RWPE1 (cell line): ENCODE measurements around the gene BRPF1.

Source experiments
- CTCF ChIA-PET: fragments of 350-600 bp; sonication (Branson Sonifier 250); formaldehyde crosslinking; extraction: SDS; loops from one replicate; lab custom pipeline; 2021; lab: Yijun Ruan, JAX
- POLR2A ChIA-PET: fragments of 400-600 bp; formaldehyde crosslinking; extraction: SDS; loops from one replicate; lab custom pipeline; 2020; ENCODE audit warnings: antibody characterized with exemption; ENCODE audit not compliant: low non-redundant PET; lab: Yijun Ruan, JAX
- DNase-seq: peaks from one replicate; pipeline ENCODE4 v3.0.0; 2012; ENCODE audit warnings: low spot score
- H3K27ac ChIP-seq: fragments of 450-650 bp; 2 replicates; pipeline ENCODE4 v1.5.1; 2017
- CTCF ChIP-seq: fragments of 450-650 bp; conservative IDR thresholded peaks from 2 replicates; pipeline ENCODE4 v1.5.1; 2017; ENCODE audit warnings: low read depth, mild to moderate bottlenecking

Gene BRPF1

GRCh38 chr3:9781978-9782603, 50.6 kb downstream of the BRPF1 start:
- POLR2A ChIA-PET = no interaction called here
- no peak for DNase-seq
- CTCF ChIA-PET = interaction anchor here (0.8 kb wide), 1 partner anchor 1234 kb away, joined by 5 read pairs; no protein-coding TSS in a partner anchor
- TF ChIP-seq CTCF = no peak
- H3K27ac ChIP-seq = peak overlapping the region; percentile 17

DNA sequence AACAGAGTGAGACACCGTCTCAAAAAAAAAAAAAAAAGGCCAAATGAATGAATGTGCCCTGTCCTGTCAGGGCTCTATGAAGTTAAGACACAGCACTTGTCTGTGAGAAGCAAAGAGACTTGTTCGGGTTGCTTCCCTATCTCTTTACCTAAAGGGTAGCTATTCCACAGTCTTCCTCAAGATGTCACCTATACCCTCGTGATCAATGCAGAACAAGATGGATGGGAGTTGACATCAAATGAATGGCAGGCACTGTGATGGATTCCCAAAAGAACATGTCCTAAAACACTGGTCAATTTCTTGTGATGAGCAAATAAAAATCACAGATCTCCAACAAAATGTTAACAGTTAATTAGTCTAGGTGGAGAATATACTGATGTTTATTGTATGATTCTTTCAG, 51.2 kb downstream of the BRPF1 start:
- no peak overlapping the region; the same call in 1 of the 2 replicates for H3K27ac ChIP-seq
- CTCF ChIA-PET = interaction anchor here (0.6 to 0.8 kb wide), 2 partner anchors 811 to 1233 kb away, joined by 3 to 5 read pairs; no protein-coding TSS in a partner anchor
- no peak for DNase-seq
- TF ChIP-seq CTCF = peak; percentile 48
- POLR2A ChIA-PET = no interaction called here

GRCh38 chr3:9783954-9784353, 52.4 kb downstream of the BRPF1 start:
- DNase-seq = no peak
- CTCF ChIA-PET = no interaction called here
- POLR2A ChIA-PET = no interaction called here
- H3K27ac ChIP-seq = peak overlapping the region; percentile 10; the same call in 1 of the 2 replicates
- no peak for TF ChIP-seq CTCF

DNA sequence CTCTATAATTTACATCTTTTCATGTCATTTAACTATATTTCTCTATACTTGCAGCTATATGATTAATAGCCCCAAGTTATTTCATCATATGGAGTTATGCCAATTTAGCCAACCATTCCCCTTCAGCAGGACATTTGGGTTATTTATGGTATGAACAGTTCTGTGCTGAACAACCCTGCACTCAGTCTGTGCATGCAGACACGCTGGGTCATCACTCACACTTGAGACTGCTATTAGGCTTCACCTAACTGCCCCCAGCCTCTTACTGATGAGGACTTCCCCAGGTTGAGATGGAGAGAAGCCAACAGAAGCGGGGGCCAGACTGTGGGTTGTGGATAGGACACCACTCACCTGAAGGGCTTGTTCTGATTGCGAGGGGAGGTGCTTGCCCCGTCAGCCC, 53.4 kb downstream of the BRPF1 start:
- CTCF ChIA-PET = no interaction called here
- H3K27ac ChIP-seq = peak overlapping the region; percentile 63
- no peak for TF ChIP-seq CTCF
- DNase-seq = no peak
- POLR2A ChIA-PET = no interaction called here

DNA sequence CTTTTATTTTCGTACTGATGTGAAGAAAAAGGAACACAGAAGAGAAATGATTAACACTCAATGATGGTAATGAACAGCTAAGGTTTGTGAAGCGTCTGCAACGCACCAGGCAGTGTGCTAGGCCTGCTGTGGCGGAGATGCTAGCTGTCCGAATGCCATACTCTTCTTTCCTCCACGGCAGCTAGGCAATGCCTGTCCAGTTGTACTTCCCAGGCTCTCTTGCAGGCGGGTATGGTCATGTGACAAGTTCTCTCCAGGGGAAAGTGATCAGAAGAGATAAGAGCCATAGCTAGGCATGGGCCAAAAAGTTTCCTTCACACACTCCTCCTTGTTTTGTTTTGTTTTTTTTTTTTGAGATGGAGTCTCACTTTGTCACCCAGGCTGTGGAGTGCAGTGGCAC, 54.1 kb downstream of the BRPF1 start:
- peak overlapping the region; percentile 63 for H3K27ac ChIP-seq
- ChIA-PET POLR2A (no interaction called here), CTCF (no interaction called here)

DNA sequence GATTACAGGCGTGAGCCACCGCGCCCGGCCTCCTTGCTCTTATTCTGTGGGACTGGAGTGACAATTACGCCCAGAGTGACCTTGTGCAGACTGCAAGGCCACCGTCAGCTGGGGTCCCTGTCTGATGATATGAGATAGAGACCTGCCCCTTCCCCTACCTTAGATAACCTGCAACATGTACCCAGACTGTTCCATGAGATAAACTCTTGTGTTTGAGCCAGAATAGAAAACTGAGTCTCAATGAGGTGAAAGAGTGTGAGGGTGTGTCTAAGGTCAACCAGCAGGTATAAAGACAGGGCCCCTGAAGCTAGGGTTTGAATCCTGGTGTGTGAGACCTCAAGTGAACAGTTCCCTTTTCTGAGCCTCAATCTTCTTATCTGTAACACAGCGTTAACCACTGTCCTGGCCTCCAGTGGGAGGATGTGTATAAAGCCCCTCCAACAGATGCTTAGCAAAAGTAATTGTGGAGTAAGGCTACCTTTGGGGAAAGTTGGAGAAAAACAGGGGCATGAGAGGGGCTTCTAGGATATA, 54.7 kb downstream of the BRPF1 start:
- POLR2A ChIA-PET = no interaction called here
- no peak for TF ChIP-seq CTCF
- CTCF ChIA-PET = no interaction called here
- DNase-seq = no peak
- H3K27ac ChIP-seq = peak overlapping the region; percentile 63

More for the DNA sequence above, 54.1 kb downstream of the BRPF1 start:
- no peak for TF ChIP-seq CTCF
- DNase-seq = no peak
